Sigmoid colon (tissue), 7 donors: ENCODE measurements around the gene GRAMD1B. TPM values are rescaled to one million over a fixed set of nuclear protein-coding genes. Genes with fewer than 3 reads are reported as not detected.

Source experiments
- DNase-seq: peaks from one replicate; pipeline ENCODE4 v3.0.0-alpha.2; 2019
- H3K27ac ChIP-seq, 4 donors: fragments of 200-600 bp; sonication (generic); one replicate each; pipeline ENCODE4 v1.5.1; 2016 to 2019; ENCODE audit warnings: mild to moderate bottlenecking in 1 of 4
- H3K27me3 ChIP-seq, 3 donors: fragments of 200-600 bp; sonication (generic); one replicate each; pipeline ENCODE4 v1.5.1; 2019; ENCODE audit warnings: mild to moderate bottlenecking in 1 of 3
- H3K36me3 ChIP-seq, 4 donors: fragments of 200-600 bp; sonication (generic); one replicate each; pipeline ENCODE4 v1.5.1; 2016 to 2019
- H3K4me1 ChIP-seq, 4 donors: fragments of 200-600 bp; sonication (generic); one replicate each; pipeline ENCODE4 v1.5.1; 2017 to 2019
- H3K4me3 ChIP-seq, 4 donors: fragments of 200-600 bp; sonication (generic); one replicate each; pipeline ENCODE4 v1.5.1; 2017 to 2019; ENCODE audit warnings: mild to moderate bottlenecking in 2 of 4, moderate library complexity in 1 of 4
- H3K9me3 ChIP-seq, 4 donors: fragments of 200-600 bp in 3 of 4; sonication (generic) in 3 of 4; one replicate each; pipeline versions ENCODE4 v1.5.1 to v1.6.1; 2013 to 2019
- CTCF ChIP-seq, 4 experiments: fragments of 450-650 bp in 3 of 4; fragments of 200-600 bp in 1 of 4; IDR thresholded peaks; one replicate each; pipeline ENCODE4 v1.5.1; 2016 to 2019; ENCODE audit warnings: antibody characterized with exemption in 4 of 4, mild to moderate bottlenecking in 3 of 4, moderate library complexity in 2 of 4
- EP300 ChIP-seq, 4 donors: sonication (generic); formaldehyde crosslinking; IDR thresholded peaks; one replicate each; pipeline ENCODE4 v1.6.1; 2017; ENCODE audit warnings: antibody characterized with exemption in 4 of 4
- POLR2A ChIP-seq, 2 donors: fragments of 450-650 bp; IDR thresholded peaks; one replicate each; pipeline ENCODE4 v1.6.1; 2016; ENCODE audit warnings: antibody characterized with exemption in 2 of 2, mild to moderate bottlenecking in 2 of 2, moderate library complexity in 2 of 2
- POLR2AphosphoS5 ChIP-seq, 4 donors: sonication (generic); formaldehyde crosslinking; IDR thresholded peaks; one replicate each; pipeline ENCODE4 v1.6.1; 2017; ENCODE audit warnings: antibody characterized with exemption in 4 of 4
- WGBS, 2 donors: extraction: QIAGEN DNeasy Blood & Tissue Kit; methylation state at CpG; one replicate each; pipeline ENCODE4 v1.1.7; 2013; 5-methylcytosine and 5-hydroxymethylcytosine counted together
- intact Hi-C: fragments of 100-400 bp; cut with DNase I; formaldehyde crosslinking; loops from one replicate; pipeline ENCODE4 v1.15.1; 2023
- polyA plus RNA-seq, 3 donors: library from polyadenylated mRNA; stranded (reverse); fragments of 200-250 nt; gene quantifications; one replicate each; pipeline ENCODE4 v1.2.3, GENCODE V29; 2013
- total RNA-seq, 4 donors: library from RNA; depleted of rRNA; stranded (reverse); fragments of >200 nt; gene quantifications; one replicate each; pipeline ENCODE4 v1.1.0, GENCODE V29; 2016
- donor health status: healthy with polysubstance abuse.
- donor health status: Bipolar disorder and iron deficiency.
- donor health status: healthy.

Gene GRAMD1B
- total and polyA plus RNA-seq, 7 donors = 1.8 to 5.0 (median 3.5) TPM

- WGBS, 2 donors = 24 to 72% methylated on average over 14 of the region's 14 CpGs
- no peaks in the 10 kb centered on the region for H3K27me3 ChIP-seq
- H3K4me3 ChIP-seq = no peak overlapping the region
- H3K4me1 ChIP-seq = peaks cover 0 to 11% (median 0%) of the 10 kb centered on the region in 4 donors
- H3K27ac ChIP-seq = no peak overlapping the region
- intact Hi-C loops = no loop called here
- no peaks in the 10 kb centered on the region for H3K9me3 ChIP-seq
- TF ChIP-seq EP300 (IDR thresholded peaks at IDR 0.05) = no peak
- TF ChIP-seq CTCF (IDR thresholded peaks at IDR 0.05) = no peak
- TF ChIP-seq POLR2AphosphoS5 (IDR thresholded peaks at IDR 0.05) = no peak
- TF ChIP-seq POLR2A (IDR thresholded peaks at IDR 0.05) = no peak
- no peak for DNase-seq
- H3K36me3 ChIP-seq = no peaks in the 10 kb centered on the region
Observed at GRCh38 chr11:123588117-123588863, 158.2 kb downstream of the GRAMD1B start.

- peaks cover 0 to 11% (median 0%) of the 10 kb centered on the region in 4 donors for H3K4me1 ChIP-seq
- DNase-seq = no peak
- H3K27me3 ChIP-seq = no peaks in the 10 kb centered on the region
- no peak overlapping the region for H3K4me3 ChIP-seq
- intact Hi-C loops = no loop called here
- H3K9me3 ChIP-seq = no peaks in the 10 kb centered on the region
- TF ChIP-seq POLR2A (IDR thresholded peaks at IDR 0.05) (no peak), POLR2AphosphoS5 (IDR thresholded peaks at IDR 0.05) (no peak), CTCF (IDR thresholded peaks at IDR 0.05) (no peak), EP300 (IDR thresholded peaks at IDR 0.05) (no peak)
- 94 to 98% methylated on average over 5 of the region's 5 CpGs for WGBS, 2 donors
- H3K36me3 ChIP-seq = no peaks in the 10 kb centered on the region
- no peak overlapping the region for H3K27ac ChIP-seq
Observed at GRCh38 chr11:123588864-123589262, 158.8 kb downstream of the GRAMD1B start.

GRCh38 chr11:123590296-123590912 lies 160.3 kb downstream of the GRAMD1B start:
- 23 to 64% methylated on average over 11 of the region's 11 CpGs for WGBS, 2 donors
- Histone ChIP-seq H3K4me1 (peaks cover 0 to 11% (median 0%) of the 10 kb centered on the region in 4 donors), H3K27ac (no peak overlapping the region), H3K27me3 (no peaks in the 10 kb centered on the region), H3K4me3 (no peak overlapping the region), H3K36me3 (no peaks in the 10 kb centered on the region), H3K9me3 (no peaks in the 10 kb centered on the region)
- intact Hi-C loops = no loop called here
- TF ChIP-seq CTCF (IDR thresholded peaks at IDR 0.05) = no peak
- TF ChIP-seq EP300 (IDR thresholded peaks at IDR 0.05) = no peak
- TF ChIP-seq POLR2AphosphoS5 (IDR thresholded peaks at IDR 0.05) = no peak
- TF ChIP-seq POLR2A (IDR thresholded peaks at IDR 0.05) = no peak
- no peak for DNase-seq

GRCh38 chr11:123593570-123593969 lies 163.5 kb downstream of the GRAMD1B start:
- Histone ChIP-seq H3K27ac (no peak overlapping the region), H3K4me3 (no peak overlapping the region), H3K27me3 (no peaks in the 10 kb centered on the region), H3K9me3 (no peaks in the 10 kb centered on the region), H3K36me3 (no peaks in the 10 kb centered on the region), H3K4me1 (peaks cover 0 to 11% (median 0%) of the 10 kb centered on the region in 4 donors)
- WGBS, 2 donors = 77% methylated on average over 6 of the region's 6 CpGs
- no peak for DNase-seq
- TF ChIP-seq EP300 (IDR thresholded peaks at IDR 0.05) (no peak), CTCF (IDR thresholded peaks at IDR 0.05) (no peak), POLR2AphosphoS5 (IDR thresholded peaks at IDR 0.05) (no peak), POLR2A (IDR thresholded peaks at IDR 0.05) (no peak)
- intact Hi-C loops = no loop called here
